Activated effector memory CD4-positive, alpha-beta T cell treated with anti-CD3 and anti-CD28 coated beads, Interleukin-2, amount 50 U/mL, for 16 hours (primary cell): ENCODE data around the gene WNT7A.
A peak's percentile ranks its signal among the peaks of the same experiment; 100 is the strongest.
"Not testable (repeated sequence)": the region's sequence is repeated elsewhere in the genome, so short reads cannot be mapped to it uniquely, and the experiment has no call there.

Experiments used
- DNase-seq: peaks from one replicate; pipeline ENCODE4 v3.0.0-alpha.2; 2020

WNT7A gene

GRCh38 chr3:13879946-13880810 is at the start of gene WNT7A:
Gene WNT7A (minus strand): TSS chr3:13880071. CDS start chr3:13879816, 255 bp downstream.
- peak; percentile 86 for DNase-seq

- DNase-seq, result not testable (repeated sequence)
Observed at GRCh38 chr3:13928741-13929140, 48.9 kb upstream of the WNT7A start.

GRCh38 chr3:13927295-13927694 is 47.4 kb upstream of the WNT7A start:
- DNase-seq, result no peak

GRCh38 chr3:13916375-13916774 is 36.5 kb upstream of the WNT7A start:
- no peak for DNase-seq

GRCh38 chr3:13902648-13903238 is 22.9 kb upstream of the WNT7A start:
- DNase-seq, result no peak

GRCh38 chr3:13901935-13902584 is 22.2 kb upstream of the WNT7A start:
- DNase-seq, result no peak

GRCh38 chr3:13898346-13898745 is 18.5 kb upstream of the WNT7A start:
- no peak for DNase-seq

GRCh38 chr3:13896473-13897154 is 16.7 kb upstream of the WNT7A start:
- DNase-seq, result peak; percentile 79

- peak; percentile 97 for DNase-seq
Observed at GRCh38 chr3:13895155-13896105, 15.6 kb upstream of the WNT7A start.

GRCh38 chr3:13894807-13895154 is 14.9 kb upstream of the WNT7A start:
- no peak for DNase-seq

- no peak for DNase-seq
Observed at GRCh38 chr3:13894096-13894806, 14.4 kb upstream of the WNT7A start.

GRCh38 chr3:13892304-13892703 is 12.4 kb upstream of the WNT7A start:
- no peak for DNase-seq

GRCh38 chr3:13891492-13892073 is 11.7 kb upstream of the WNT7A start:
- DNase-seq, result no peak

- no peak for DNase-seq
Observed at GRCh38 chr3:13891017-13891392, 11.1 kb upstream of the WNT7A start.

GRCh38 chr3:13890377-13891016 is 10.6 kb upstream of the WNT7A start:
- peak; percentile 76 for DNase-seq

- DNase-seq, result no peak
Observed at GRCh38 chr3:13888576-13888975, 8.7 kb upstream of the WNT7A start.

GRCh38 chr3:13887495-13888300 is 7.8 kb upstream of the WNT7A start:
- no peak for DNase-seq

GRCh38 chr3:13886593-13887129 is 6.8 kb upstream of the WNT7A start:
- no peak for DNase-seq

- DNase-seq, result no peak
Observed at GRCh38 chr3:13885704-13886010, 5.8 kb upstream of the WNT7A start.
